Neuronal stem cell (in vitro differentiated cells): ENCODE data around the gene IKZF2.

Experiments used
- DNase-seq: peaks from one replicate; pipeline ENCODE4 v3.0.0-alpha.2; 2013; ENCODE audit warnings: low spot score
- H2AFZ ChIP-seq: one replicate; pipeline ENCODE4 v1.6.1; 2013; ENCODE audit warnings: mild to moderate bottlenecking, low read length, inconsistent platforms
- H2AK5ac ChIP-seq: 2 replicates; pipeline ENCODE4 v1.6.1; 2013; ENCODE audit warnings: low read depth, mild to moderate bottlenecking, inconsistent platforms, low read length, moderate library complexity, mixed read lengths
- H2BK120ac ChIP-seq: 2 replicates; pipeline ENCODE4 v1.6.1; 2013; ENCODE audit warnings: low read depth, mild to moderate bottlenecking, inconsistent platforms, low read length, moderate library complexity, mixed read lengths
- H2BK12ac ChIP-seq: one replicate; pipeline ENCODE4 v1.6.1; 2013; ENCODE audit warnings: low read length, inconsistent platforms
- H2BK15ac ChIP-seq: 2 replicates; pipeline ENCODE4 v1.6.1; 2013; ENCODE audit warnings: mild to moderate bottlenecking, low read length, inconsistent platforms, mixed read lengths
- H2BK5ac ChIP-seq: one replicate; pipeline ENCODE4 v1.6.1; 2013; ENCODE audit warnings: inconsistent platforms, mild to moderate bottlenecking, low read length, moderate library complexity
- H3K14ac ChIP-seq: one replicate; pipeline ENCODE4 v1.6.1; 2013; ENCODE audit warnings: low read length, inconsistent platforms
- H3K18ac ChIP-seq: 2 replicates; pipeline ENCODE4 v1.6.1; 2013; ENCODE audit warnings: low read length, inconsistent platforms
- H3K23ac ChIP-seq: 2 replicates; pipeline ENCODE4 v1.6.1; 2013; ENCODE audit warnings: low read depth, mild to moderate bottlenecking, mixed read lengths, low read length, inconsistent platforms; ENCODE audit not compliant: poor library complexity
- H3K27ac ChIP-seq: replicated peaks from 3 replicates; pipeline ENCODE4 v1.5.1; 2013; ENCODE audit warnings: low read length, inconsistent platforms
- H3K27me3 ChIP-seq, 3 experiments: 2 replicates each; pipeline ENCODE4 v1.6.1; 2013; ENCODE audit warnings: low read length in 3 of 3, mild to moderate bottlenecking in 2 of 3, inconsistent platforms in 1 of 3, low read depth in 1 of 3, mixed read lengths in 1 of 3, moderate library complexity in 1 of 3; ENCODE audit not compliant: control insufficient read depth in 3 of 3, insufficient read depth in 3 of 3
- H3K36me3 ChIP-seq, 2 donors: replicated peaks in 1 of 2; 2 replicates each; pipeline ENCODE4 v1.6.1; 2013; ENCODE audit warnings: low read length in 2 of 2; ENCODE audit not compliant: control insufficient read depth in 2 of 2, insufficient read depth in 2 of 2
- H3K4ac ChIP-seq: 2 replicates; pipeline ENCODE4 v1.6.1; 2013; ENCODE audit warnings: inconsistent platforms, mild to moderate bottlenecking, low read length, moderate library complexity
- H3K4me1 ChIP-seq, 2 donors: 1 replicate in 1 of 2; 2 replicates in 1 of 2; pipeline ENCODE4 v1.6.1; 2013; ENCODE audit warnings: low read length in 2 of 2, low read depth in 1 of 2; ENCODE audit not compliant: control insufficient read depth in 2 of 2, insufficient read depth in 1 of 2
- H3K4me2 ChIP-seq: one replicate; pipeline ENCODE4 v1.6.1; 2013; ENCODE audit warnings: mild to moderate bottlenecking, low read length, inconsistent platforms; ENCODE audit not compliant: insufficient read depth, poor library complexity, severe bottlenecking
- H3K4me3 ChIP-seq, 2 donors: 2 replicates each; pipeline ENCODE4 v1.5.1; 2013; ENCODE audit warnings: low read length in 2 of 2, mild to moderate bottlenecking in 2 of 2, inconsistent platforms in 1 of 2, moderate library complexity in 1 of 2
- H3K79me1 ChIP-seq: one replicate; pipeline ENCODE4 v1.6.1; 2013; ENCODE audit warnings: low read depth, mild to moderate bottlenecking, inconsistent platforms, low read length, moderate library complexity
- H3K9ac ChIP-seq: one replicate; pipeline ENCODE4 v1.6.1; 2013; ENCODE audit warnings: mild to moderate bottlenecking, low read depth, low read length, inconsistent platforms; ENCODE audit not compliant: poor library complexity
- H3K9me3 ChIP-seq, 2 donors: replicated peaks in 1 of 2; 2 replicates each; pipeline versions ENCODE3 to v1.6.1; 2013; ENCODE audit warnings: low read length in 2 of 2, mild to moderate bottlenecking in 2 of 2, inconsistent platforms in 1 of 2, low read depth in 1 of 2, mixed read lengths in 1 of 2, moderate library complexity in 1 of 2; ENCODE audit not compliant: control insufficient read depth in 2 of 2, insufficient read depth in 1 of 2
- H4K8ac ChIP-seq: one replicate; pipeline ENCODE4 v1.6.1; 2013; ENCODE audit warnings: low read depth, mild to moderate bottlenecking, inconsistent platforms, low read length, moderate library complexity
- H4K91ac ChIP-seq: one replicate; pipeline ENCODE4 v1.6.1; 2013; ENCODE audit warnings: low read length, low read depth, mild to moderate bottlenecking, inconsistent platforms; ENCODE audit not compliant: poor library complexity
- WGBS, 2 donors: extraction: QIAGEN DNeasy Blood & Tissue Kit; methylation state at CpG; one replicate each; pipeline ENCODE4 v1.1.7; 2013; ENCODE audit warnings: missing lambda C conversion rate in 2 of 2, mixed read lengths in 1 of 2; ENCODE audit not compliant: insufficient read length in 2 of 2, insufficient replicate concordance in 1 of 2; ENCODE audit errors: extremely low coverage in 2 of 2; 5-methylcytosine and 5-hydroxymethylcytosine counted together

IKZF2 gene

GRCh38 chr2:213187833-213188532 is 36.6 kb upstream of the IKZF2 start:
- H2AFZ ChIP-seq: peak overlapping the region; percentile 55
- H3K14ac ChIP-seq: no peak overlapping the region
- no CpG with 5 or more reads among the region's 5 CpGs for whole genome bisulfite sequencing, 2 donors
- peak overlapping the region; percentile 94 for H3K27ac ChIP-seq
- H3K23ac ChIP-seq: no peak overlapping the region
- H2BK120ac ChIP-seq: no peak overlapping the region
- H2BK15ac ChIP-seq: no peak overlapping the region
- no peak overlapping the region for H2BK12ac ChIP-seq
- no peak overlapping the region for H3K4me2 ChIP-seq
- H3K4ac ChIP-seq: no peak overlapping the region
- peaks cover 5 to 31% of the 10 kb centered on the region in 2 donors for H3K4me1 ChIP-seq
- H3K27me3 ChIP-seq: no peaks in the 10 kb centered on the region
- H4K8ac ChIP-seq: no peak overlapping the region
- no peaks in the 10 kb centered on the region for H3K79me1 ChIP-seq
- no peak overlapping the region for H2BK5ac ChIP-seq
- no peak overlapping the region for H3K9ac ChIP-seq
- H3K18ac ChIP-seq: peak overlapping the region; percentile 80
- H3K4me3 ChIP-seq: peak overlapping the region in 1 of 2 donors; percentile 20
- DNase-seq: peak; percentile 80
- no peak overlapping the region for H2AK5ac ChIP-seq
- H4K91ac ChIP-seq: no peak overlapping the region
- H3K9me3 ChIP-seq: peaks cover 0 to 2% of the 10 kb centered on the region in 2 donors
- H3K36me3 ChIP-seq: peaks cover 0 to 2% of the 10 kb centered on the region in 2 donors

GRCh38 chr2:213187386-213187785 is 36.0 kb upstream of the IKZF2 start:
- Histone ChIP-seq H3K4me3 (no peak overlapping the region), H4K91ac (no peak overlapping the region), H3K27ac (no peak overlapping the region), H3K4me2 (no peak overlapping the region), H3K4ac (no peak overlapping the region), H2BK120ac (no peak overlapping the region), H3K9me3 (peaks cover 0 to 2% of the 10 kb centered on the region in 2 donors), H2AFZ (no peak overlapping the region), H3K4me1 (peaks cover 5 to 31% of the 10 kb centered on the region in 2 donors), H3K23ac (no peak overlapping the region), H3K36me3 (peaks cover 0 to 2% of the 10 kb centered on the region in 2 donors), H4K8ac (no peak overlapping the region), H3K79me1 (no peaks in the 10 kb centered on the region), H2BK12ac (no peak overlapping the region), H3K14ac (no peak overlapping the region), H3K9ac (no peak overlapping the region), H3K27me3 (no peaks in the 10 kb centered on the region), H2BK5ac (no peak overlapping the region), H2BK15ac (no peak overlapping the region), H3K18ac (no peak overlapping the region), H2AK5ac (no peak overlapping the region)
- WGBS, 2 donors: no CpG with 5 or more reads among the region's 3 CpGs
- no peak for DNase-seq

- Histone ChIP-seq H4K91ac (no peak overlapping the region), H4K8ac (no peak overlapping the region), H3K27ac (no peak overlapping the region), H3K4ac (no peak overlapping the region), H2BK15ac (no peak overlapping the region), H3K4me1 (peaks cover 5 to 31% of the 10 kb centered on the region in 2 donors), H3K79me1 (no peaks in the 10 kb centered on the region), H2BK5ac (no peak overlapping the region), H3K36me3 (no peaks in the 10 kb centered on the region), H3K4me3 (no peak overlapping the region), H2BK120ac (no peak overlapping the region), H3K27me3 (no peaks in the 10 kb centered on the region), H3K14ac (no peak overlapping the region), H2AK5ac (no peak overlapping the region), H2BK12ac (no peak overlapping the region), H3K4me2 (no peak overlapping the region), H3K18ac (no peak overlapping the region), H3K9me3 (no peaks in the 10 kb centered on the region), H2AFZ (no peak overlapping the region), H3K9ac (no peak overlapping the region), H3K23ac (no peak overlapping the region)
- DNase-seq: no peak
- WGBS, 2 donors: no CpG with 5 or more reads among the region's 3 CpGs
These were observed 33.9 kb upstream of the IKZF2 start for GRCh38 chr2:213185147-213185822.

GRCh38 chr2:213181712-213182111 is 30.3 kb upstream of the IKZF2 start:
- Histone ChIP-seq H3K18ac (no peak overlapping the region), H3K27ac (no peak overlapping the region), H2BK120ac (no peak overlapping the region), H3K4me2 (no peak overlapping the region), H3K4me3 (no peak overlapping the region), H3K23ac (no peak overlapping the region), H4K8ac (no peak overlapping the region), H3K9ac (no peak overlapping the region), H3K79me1 (no peaks in the 10 kb centered on the region), H4K91ac (no peak overlapping the region), H2BK12ac (no peak overlapping the region), H2AFZ (no peak overlapping the region), H2BK5ac (no peak overlapping the region), H3K36me3 (no peaks in the 10 kb centered on the region), H3K4ac (no peak overlapping the region), H3K14ac (no peak overlapping the region), H2BK15ac (no peak overlapping the region), H2AK5ac (no peak overlapping the region), H3K4me1 (peaks cover 1 to 11% of the 10 kb centered on the region in 2 donors), H3K27me3 (no peaks in the 10 kb centered on the region), H3K9me3 (no peaks in the 10 kb centered on the region)
- DNase-seq: no peak
